ENCODE results near the gene RPP25. TPM values are rescaled to one million over a fixed set of nuclear protein-coding genes. Genes with fewer than 3 reads are reported as not detected.

RPP25 gene
- total and polyA plus RNA-seq, 10 of the 15 experiments (the other 5 are each of a cell fraction or from before 2014, with no cell fraction given): 0.41 to 10.8 (median 4.7) TPM

DNA sequence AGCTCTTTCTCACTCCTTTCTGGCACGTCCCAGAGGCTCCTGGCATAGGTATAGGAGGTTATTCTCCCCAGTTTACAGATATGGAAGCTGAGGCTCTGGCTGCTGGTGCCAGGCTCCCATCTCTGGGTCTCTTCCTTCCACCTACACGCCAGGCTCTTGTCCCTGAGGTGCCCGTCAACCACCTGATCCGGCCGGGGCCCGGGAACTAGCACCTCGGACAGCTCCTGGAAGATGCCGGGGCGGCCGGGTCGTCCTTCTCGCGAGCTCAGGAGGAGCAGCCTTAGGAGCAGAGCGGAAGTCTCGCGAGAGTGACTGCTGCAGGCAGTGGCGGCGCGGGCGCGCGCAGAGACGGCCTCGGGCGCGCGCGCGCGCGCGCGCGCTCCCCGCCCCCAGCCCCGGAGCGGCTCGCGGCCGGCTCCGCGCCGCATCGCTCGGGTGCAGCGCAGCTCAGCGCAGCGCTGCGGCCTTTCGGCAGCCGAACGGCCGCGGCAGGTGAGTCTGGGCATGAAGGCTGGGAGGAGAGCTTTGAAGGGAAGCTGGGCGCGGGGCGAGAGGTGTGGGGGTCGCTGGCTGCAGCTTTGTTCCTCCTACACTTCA lies 38.7 kb upstream of the RPP25 start, which contains the start of gene SCAMP5 (continued):
- TF ChIP-seq SUZ12 (IDR thresholded peaks at IDR 0.05; ENCODE audit: unreplicated experiment): no peak
- no peak for TF ChIP-seq CREM (IDR thresholded peaks at IDR 0.05; ENCODE audit: low read depth)
- TF ChIP-seq SUPT20H (IDR thresholded peaks at IDR 0.05; ENCODE audit: borderline replicate concordance, control insufficient read depth, low read depth, low read length): no peak
- TF ChIP-seq SMAD5 (IDR thresholded peaks at IDR 0.05; ENCODE audit: low read depth): no peak
- no peak for TF ChIP-seq IKZF2 (IDR thresholded peaks at IDR 0.05)
- TF ChIP-seq, protein P1, sequence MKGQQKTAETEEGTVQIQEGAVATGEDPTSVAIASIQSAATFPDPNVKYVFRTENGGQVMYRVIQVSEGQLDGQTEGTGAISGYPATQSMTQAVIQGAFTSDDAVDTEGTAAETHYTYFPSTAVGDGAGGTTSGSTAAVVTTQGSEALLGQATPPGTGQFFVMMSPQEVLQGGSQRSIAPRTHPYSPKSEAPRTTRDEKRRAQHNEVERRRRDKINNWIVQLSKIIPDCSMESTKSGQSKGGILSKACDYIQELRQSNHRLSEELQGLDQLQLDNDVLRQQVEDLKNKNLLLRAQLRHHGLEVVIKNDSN (IDR thresholded peaks at IDR 0.05; ENCODE audit: borderline replicate concordance, extremely low read length, insufficient read depth, low read depth, low read length): no peak
- TF ChIP-seq, protein P2, sequence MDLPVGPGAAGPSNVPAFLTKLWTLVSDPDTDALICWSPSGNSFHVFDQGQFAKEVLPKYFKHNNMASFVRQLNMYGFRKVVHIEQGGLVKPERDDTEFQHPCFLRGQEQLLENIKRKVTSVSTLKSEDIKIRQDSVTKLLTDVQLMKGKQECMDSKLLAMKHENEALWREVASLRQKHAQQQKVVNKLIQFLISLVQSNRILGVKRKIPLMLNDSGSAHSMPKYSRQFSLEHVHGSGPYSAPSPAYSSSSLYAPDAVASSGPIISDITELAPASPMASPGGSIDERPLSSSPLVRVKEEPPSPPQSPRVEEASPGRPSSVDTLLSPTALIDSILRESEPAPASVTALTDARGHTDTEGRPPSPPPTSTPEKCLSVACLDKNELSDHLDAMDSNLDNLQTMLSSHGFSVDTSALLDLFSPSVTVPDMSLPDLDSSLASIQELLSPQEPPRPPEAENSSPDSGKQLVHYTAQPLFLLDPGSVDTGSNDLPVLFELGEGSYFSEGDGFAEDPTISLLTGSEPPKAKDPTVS (IDR thresholded peaks at IDR 0.05; ENCODE audit: low read depth, low read length): no peak
- TF ChIP-seq, protein P3, sequence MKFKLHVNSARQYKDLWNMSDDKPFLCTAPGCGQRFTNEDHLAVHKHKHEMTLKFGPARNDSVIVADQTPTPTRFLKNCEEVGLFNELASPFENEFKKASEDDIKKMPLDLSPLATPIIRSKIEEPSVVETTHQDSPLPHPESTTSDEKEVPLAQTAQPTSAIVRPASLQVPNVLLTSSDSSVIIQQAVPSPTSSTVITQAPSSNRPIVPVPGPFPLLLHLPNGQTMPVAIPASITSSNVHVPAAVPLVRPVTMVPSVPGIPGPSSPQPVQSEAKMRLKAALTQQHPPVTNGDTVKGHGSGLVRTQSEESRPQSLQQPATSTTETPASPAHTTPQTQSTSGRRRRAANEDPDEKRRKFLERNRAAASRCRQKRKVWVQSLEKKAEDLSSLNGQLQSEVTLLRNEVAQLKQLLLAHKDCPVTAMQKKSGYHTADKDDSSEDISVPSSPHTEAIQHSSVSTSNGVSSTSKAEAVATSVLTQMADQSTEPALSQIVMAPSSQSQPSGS (IDR thresholded peaks at IDR 0.05; ENCODE audit: low read length): no peak
- no peak for TF ChIP-seq SREBF1 (IDR thresholded peaks at IDR 0.05; ENCODE audit: low read length)
- TF ChIP-seq, protein P4, sequence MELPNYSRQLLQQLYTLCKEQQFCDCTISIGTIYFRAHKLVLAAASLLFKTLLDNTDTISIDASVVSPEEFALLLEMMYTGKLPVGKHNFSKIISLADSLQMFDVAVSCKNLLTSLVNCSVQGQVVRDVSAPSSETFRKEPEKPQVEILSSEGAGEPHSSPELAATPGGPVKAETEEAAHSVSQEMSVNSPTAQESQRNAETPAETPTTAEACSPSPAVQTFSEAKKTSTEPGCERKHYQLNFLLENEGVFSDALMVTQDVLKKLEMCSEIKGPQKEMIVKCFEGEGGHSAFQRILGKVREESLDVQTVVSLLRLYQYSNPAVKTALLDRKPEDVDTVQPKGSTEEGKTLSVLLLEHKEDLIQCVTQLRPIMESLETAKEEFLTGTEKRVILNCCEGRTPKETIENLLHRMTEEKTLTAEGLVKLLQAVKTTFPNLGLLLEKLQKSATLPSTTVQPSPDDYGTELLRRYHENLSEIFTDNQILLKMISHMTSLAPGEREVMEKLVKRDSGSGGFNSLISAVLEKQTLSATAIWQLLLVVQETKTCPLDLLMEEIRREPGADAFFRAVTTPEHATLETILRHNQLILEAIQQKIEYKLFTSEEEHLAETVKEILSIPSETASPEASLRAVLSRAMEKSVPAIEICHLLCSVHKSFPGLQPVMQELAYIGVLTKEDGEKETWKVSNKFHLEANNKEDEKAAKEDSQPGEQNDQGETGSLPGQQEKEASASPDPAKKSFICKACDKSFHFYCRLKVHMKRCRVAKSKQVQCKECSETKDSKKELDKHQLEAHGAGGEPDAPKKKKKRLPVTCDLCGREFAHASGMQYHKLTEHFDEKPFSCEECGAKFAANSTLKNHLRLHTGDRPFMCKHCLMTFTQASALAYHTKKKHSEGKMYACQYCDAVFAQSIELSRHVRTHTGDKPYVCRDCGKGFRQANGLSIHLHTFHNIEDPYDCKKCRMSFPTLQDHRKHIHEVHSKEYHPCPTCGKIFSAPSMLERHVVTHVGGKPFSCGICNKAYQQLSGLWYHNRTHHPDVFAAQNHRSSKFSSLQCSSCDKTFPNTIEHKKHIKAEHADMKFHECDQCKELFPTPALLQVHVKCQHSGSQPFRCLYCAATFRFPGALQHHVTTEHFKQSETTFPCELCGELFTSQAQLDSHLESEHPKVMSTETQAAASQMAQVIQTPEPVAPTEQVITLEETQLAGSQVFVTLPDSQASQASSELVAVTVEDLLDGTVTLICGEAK (IDR thresholded peaks at IDR 0.05; ENCODE audit: borderline replicate concordance): no peak; the same call in 1 of the 2 replicates
- TF ChIP-seq CBX5 (IDR thresholded peaks at IDR 0.05; ENCODE audit: low read depth): no peak
- no peak for TF ChIP-seq POLR2AphosphoS2 (IDR thresholded peaks at IDR 0.05; ENCODE audit: low read depth, low read length)
- TF ChIP-seq BMI1 (IDR thresholded peaks at IDR 0.05; ENCODE audit: borderline replicate concordance): no peak
- TF ChIP-seq, protein P5, sequence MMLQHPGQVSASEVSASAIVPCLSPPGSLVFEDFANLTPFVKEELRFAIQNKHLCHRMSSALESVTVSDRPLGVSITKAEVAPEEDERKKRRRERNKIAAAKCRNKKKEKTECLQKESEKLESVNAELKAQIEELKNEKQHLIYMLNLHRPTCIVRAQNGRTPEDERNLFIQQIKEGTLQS (IDR thresholded peaks at IDR 0.05; ENCODE audit: borderline replicate concordance, extremely low read depth, low read depth, low read length): no peak
- TF ChIP-seq GABPA (IDR thresholded peaks at IDR 0.05; ENCODE audit: low read depth): no peak
- no peak for TF ChIP-seq RBBP5 (conservative IDR thresholded peaks at IDR 0.05)
- no peak for TF ChIP-seq RB1 (IDR thresholded peaks at IDR 0.05; ENCODE audit: borderline replicate concordance)
- TF ChIP-seq HDAC2 (IDR thresholded peaks at IDR 0.05): no peak
- no peak for TF ChIP-seq TCF12 (IDR thresholded peaks at IDR 0.05; ENCODE audit: low read depth, low read length)
- TF ChIP-seq SMAD1 (IDR thresholded peaks at IDR 0.05; ENCODE audit: low read depth, partially characterized antibody): no peak
- no peak for TF ChIP-seq STAT3 (IDR thresholded peaks at IDR 0.05; ENCODE audit: low read depth, low read length)
- TF ChIP-seq FOXK2 (IDR thresholded peaks at IDR 0.05): no peak

Data from GM12878 (cell line).